HEK293 (cell line): ENCODE data around the gene BTBD2.

Experiments
- CTCF ChIA-PET: fragments of 350-600 bp; formaldehyde crosslinking; extraction: SDS; loops from one replicate; lab custom pipeline; 2021; ENCODE audit warnings: antibody characterized with exemption; lab: Yijun Ruan, JAX
- POLR2A ChIA-PET: fragments of 300-600 bp; formaldehyde crosslinking; extraction: SDS; loops from one replicate; lab custom pipeline; 2020; ENCODE audit warnings: antibody characterized with exemption, inconsistent platforms; lab: Yijun Ruan, JAX
- H3K27ac ChIP-seq: fragments of 200-500 bp; sonication (Bioruptor generic); 2 replicates; pipeline ENCODE4 v1.5.1; 2014; ENCODE audit warnings: low read depth, low read length, control low read depth, inconsistent platforms; ENCODE audit errors: extremely low read depth
- H3K36me3 ChIP-seq, 2 experiments: fragments of 200-500 bp in 1 of 2; sonication (Bioruptor generic) in 1 of 2; 1 replicate in 1 of 2; 2 replicates in 1 of 2; pipeline ENCODE4 v1.5.1; 2014 to 2017; ENCODE audit warnings: inconsistent platforms in 2 of 2, low read length in 2 of 2; ENCODE audit not compliant: control insufficient read depth in 2 of 2, insufficient read depth in 1 of 2
- H3K4me1 ChIP-seq: fragments of 200-500 bp; sonication (Bioruptor generic); 2 replicates; pipeline ENCODE4 v1.5.1; 2014; ENCODE audit warnings: mild to moderate bottlenecking, low read length, inconsistent platforms; ENCODE audit not compliant: control insufficient read depth, insufficient read depth
- H3K4me3 ChIP-seq: 2 replicates; pipeline ENCODE4 v1.5.1; 2011; ENCODE audit warnings: low read depth, mild to moderate bottlenecking, control low read depth, low read length, moderate library complexity
- H3K9me3 ChIP-seq: fragments of 200-500 bp; sonication (Bioruptor generic); 2 replicates; pipeline ENCODE4 v1.5.1; 2014; ENCODE audit warnings: low read depth, low read length, inconsistent platforms; ENCODE audit not compliant: control insufficient read depth, insufficient read depth
- FEZF1 ChIP-seq: fragments of 450-650 bp; formaldehyde crosslinking; IDR thresholded peaks from 2 replicates; pipeline ENCODE4 v1.5.1; 2016; ENCODE audit warnings: missing biosample characterization, missing genetic modification characterization
- GLIS1 ChIP-seq: fragments of 450-650 bp; formaldehyde crosslinking; IDR thresholded peaks from 2 replicates; pipeline ENCODE4 v1.5.1; 2016; ENCODE audit warnings: missing biosample characterization, missing genetic modification characterization
- PBX3 ChIP-seq: sonication (generic); formaldehyde crosslinking; IDR thresholded peaks from 2 replicates; pipeline ENCODE4 v1.8.1; 2022; ENCODE audit warnings: mild to moderate bottlenecking, moderate library complexity, missing genetic modification reagents
- SCRT1 ChIP-seq: fragments of 450-650 bp; formaldehyde crosslinking; IDR thresholded peaks from 2 replicates; pipeline ENCODE4 v1.5.1; 2016; ENCODE audit warnings: missing biosample characterization, missing genetic modification characterization, borderline replicate concordance
- TCF7L2 ChIP-seq: IDR thresholded peaks from 2 replicates; pipeline ENCODE4 v1.6.1; 2011; ENCODE audit warnings: low read depth, mild to moderate bottlenecking, inconsistent platforms, low read length, moderate library complexity, borderline replicate concordance
- TSHZ1 ChIP-seq: fragments of 450-650 bp; formaldehyde crosslinking; IDR thresholded peaks from 2 replicates; pipeline ENCODE4 v1.5.1; 2016; ENCODE audit warnings: missing biosample characterization, missing genetic modification characterization, borderline replicate concordance
- ZBTB6 ChIP-seq: fragments of 450-650 bp; formaldehyde crosslinking; IDR thresholded peaks from 2 replicates; pipeline ENCODE4 v1.5.1; 2017; ENCODE audit warnings: missing biosample characterization, missing genetic modification characterization
- ZIC2 ChIP-seq: fragments of 450-650 bp; formaldehyde crosslinking; IDR thresholded peaks from 2 replicates; pipeline ENCODE4 v1.5.1; 2016; ENCODE audit warnings: missing biosample characterization, missing genetic modification characterization
- ZNF133 ChIP-seq: fragments of 450-650 bp; formaldehyde crosslinking; IDR thresholded peaks from 2 replicates; pipeline ENCODE4 v1.5.1; 2016; ENCODE audit warnings: missing biosample characterization, missing genetic modification characterization
- ZNF449 ChIP-seq: fragments of 450-650 bp; formaldehyde crosslinking; IDR thresholded peaks from 2 replicates; pipeline ENCODE4 v1.5.1; 2017; ENCODE audit warnings: missing biosample characterization, mild to moderate bottlenecking, missing genetic modification characterization, moderate library complexity
- ZNF510 ChIP-seq: fragments of 450-650 bp; formaldehyde crosslinking; IDR thresholded peaks from 2 replicates; pipeline ENCODE4 v1.5.1; 2018; ENCODE audit warnings: mild to moderate bottlenecking, missing genetic modification characterization, missing biosample characterization; ENCODE audit not compliant: insufficient replicate concordance
- ZNF600 ChIP-seq: fragments of 450-650 bp; formaldehyde crosslinking; IDR thresholded peaks from 2 replicates; pipeline ENCODE4 v1.5.1; 2016; ENCODE audit warnings: missing biosample characterization, missing genetic modification characterization
- ZNF626 ChIP-seq: fragments of 450-650 bp; sonication (Bioruptor Pico); formaldehyde crosslinking; IDR thresholded peaks from 2 replicates; pipeline ENCODE4 v1.5.1; 2018; ENCODE audit warnings: missing biosample characterization, missing genetic modification characterization, inconsistent platforms

BTBD2 gene

GRCh38 chr19:1969176-1970002 is 46.1 kb downstream of the BTBD2 start:
- Histone ChIP-seq H3K27ac (no peak overlapping the region), H3K36me3 (peaks cover 3 to 30% of the 10 kb centered on the region in 2 experiments; a peak in 2 of 3 replicates), H3K4me3 (no peak overlapping the region), H3K4me1 (no peaks in the 10 kb centered on the region)
- no peak for TF ChIP-seq SCRT1 (tag by site-specific recombination)
- no peak for TF ChIP-seq ZNF510 (tag by site-specific recombination)
- TF ChIP-seq TSHZ1 (tag by site-specific recombination), result no peak
- TF ChIP-seq PBX3 (CRISPR knock-in tag), result no peak
- TF ChIP-seq FEZF1 (tag by site-specific recombination), result no peak
- TF ChIP-seq ZBTB6, result no peak
- no peak for TF ChIP-seq ZNF133 (tag by site-specific recombination)
- TF ChIP-seq, all 188 proteins: peak for 0
- ChIA-PET CTCF (no interaction called here), POLR2A (interaction anchor here (0.6 kb wide), 2 partner anchors 40 to 46 kb away, joined by 3 to 4 read pairs; no protein-coding TSS in a partner anchor)
- no peaks in the 10 kb centered on the region for H3K9me3 ChIP-seq

- H3K4me3 ChIP-seq, result no peak overlapping the region
- H3K9me3 ChIP-seq, result no peaks in the 10 kb centered on the region
- peak overlapping the region; percentile 41; the same call in 1 of the 2 replicates for H3K27ac ChIP-seq
- H3K4me1 ChIP-seq, result no peaks in the 10 kb centered on the region
- ChIA-PET CTCF (interaction anchor here (0.5 kb wide), 1 partner anchor 92 kb away, joined by 3 read pairs; no protein-coding TSS in a partner anchor), POLR2A (interaction anchor here (0.6 kb wide), 1 partner anchor 45 kb away, joined by 4 read pairs; no protein-coding TSS in a partner anchor)
- TF ChIP-seq ZNF600 (peak; percentile 92), GLIS1 (peak; percentile 24; the same call in 1 of the 2 replicates), ZIC2 (tag by site-specific recombination) (peak; percentile 94), ZNF626 (no peak), ZNF449 (tag by site-specific recombination) (0 out of 2 replicates have a peak, but pooled peaks have one; percentile 14), TCF7L2 (no peak)
- peaks cover 0 to 29% of the 10 kb centered on the region in 2 experiments; a peak in 2 of 3 replicates for H3K36me3 ChIP-seq
Observed at GRCh38 chr19:1968279-1969175, 47.0 kb downstream of the BTBD2 start.
